ENCODE results near the gene PFKFB4. TPM values are rescaled to one million over a fixed set of nuclear protein-coding genes. Genes with fewer than 3 reads are reported as not detected.
"Not testable (repeated sequence)": the region's sequence is repeated elsewhere in the genome, so short reads cannot be mapped to it uniquely, and the experiment has no call there.

The PFKFB4 gene
- total RNA-seq, 1 donor from 2014 or later = 1.1 TPM

- ATAC-seq (ENCODE audit: poor library complexity) (no peak), DNase-seq (peak; percentile 39)
- intact Hi-C loops (cut with DNase I) = loop anchor here (5.0 kb wide), 2 partner anchors 144 to 274 kb away; no protein-coding TSS in a partner anchor
Measured at GRCh38 chr3:48546203-48546829, 10.3 kb downstream of the PFKFB4 start.

GRCh38 chr3:48544141-48544540 is 12.5 kb downstream of the PFKFB4 start:
- intact Hi-C loops (cut with DNase I) = no loop called here
- DNase-seq = peak; percentile 22
- no peak for ATAC-seq (ENCODE audit: poor library complexity)

GRCh38 chr3:48543271-48543866 is 13.2 kb downstream of the PFKFB4 start:
- intact Hi-C loops (cut with DNase I) = no loop called here

GRCh38 chr3:48538451-48538850 is 18.2 kb downstream of the PFKFB4 start:
- peak; percentile 19 for DNase-seq
- no peak for ATAC-seq (ENCODE audit: poor library complexity)

More at GRCh38 chr3:48543271-48543866, 13.2 kb downstream of the PFKFB4 start:
- DNase-seq (peak; percentile 77), ATAC-seq (ENCODE audit: poor library complexity) (peak; percentile 93)

GRCh38 chr3:48536785-48537184 is 19.8 kb downstream of the PFKFB4 start:
- ATAC-seq (ENCODE audit: poor library complexity) = no peak
- intact Hi-C loops (cut with DNase I) = no loop called here
- peak; percentile 34 for DNase-seq

More at GRCh38 chr3:48538451-48538850, 18.2 kb downstream of the PFKFB4 start:
- intact Hi-C loops (cut with DNase I) = no loop called here

- DNase-seq (peak; percentile 30), ATAC-seq (ENCODE audit: poor library complexity) (no peak)
- intact Hi-C loops (cut with DNase I) = no loop called here
Measured at GRCh38 chr3:48536116-48536515, 20.5 kb downstream of the PFKFB4 start.

GRCh38 chr3:48535578-48535977 is 21.0 kb downstream of the PFKFB4 start:
- no peak for ATAC-seq (ENCODE audit: poor library complexity)
- intact Hi-C loops (cut with DNase I) = no loop called here
- DNase-seq = no peak

GRCh38 chr3:48532977-48533337 is 23.6 kb downstream of the PFKFB4 start:
- no peak for ATAC-seq (ENCODE audit: poor library complexity)
- DNase-seq = no peak
- intact Hi-C loops (cut with DNase I) = no loop called here

- DNase-seq = no peak
- ATAC-seq (ENCODE audit: poor library complexity) = no peak
- intact Hi-C loops (cut with DNase I) = no loop called here
Measured at GRCh38 chr3:48532271-48532976, 24.2 kb downstream of the PFKFB4 start.

GRCh38 chr3:48530701-48531100 is 25.9 kb downstream of the PFKFB4 start:
- intact Hi-C loops (cut with DNase I); ATAC-seq (ENCODE audit: poor library complexity): not testable (repeated sequence)
- peak; percentile 5 for DNase-seq

GRCh38 chr3:48528754-48529153 is 27.8 kb downstream of the PFKFB4 start:
- no peak for DNase-seq
- intact Hi-C loops (cut with DNase I) = no loop called here
- ATAC-seq (ENCODE audit: poor library complexity) = peak; percentile 52

- DNase-seq (peak; percentile 6), ATAC-seq (ENCODE audit: poor library complexity) (no peak)
- intact Hi-C loops (cut with DNase I) = no loop called here
Measured at GRCh38 chr3:48528048-48528447, 28.6 kb downstream of the PFKFB4 start.

GRCh38 chr3:48524970-48525369 is 31.6 kb downstream of the PFKFB4 start:
- ATAC-seq (ENCODE audit: poor library complexity) = no peak
- no peak for DNase-seq
- intact Hi-C loops (cut with DNase I) = no loop called here

- intact Hi-C loops (cut with DNase I) = no loop called here
- DNase-seq = no peak
- ATAC-seq (ENCODE audit: poor library complexity) = no peak
Measured at GRCh38 chr3:48521635-48522034, 35.0 kb downstream of the PFKFB4 start.

GRCh38 chr3:48519277-48519643 is 37.3 kb downstream of the PFKFB4 start:
- intact Hi-C loops (cut with DNase I) = no loop called here
- DNase-seq (no peak), ATAC-seq (ENCODE audit: poor library complexity) (no peak)

- ATAC-seq (ENCODE audit: poor library complexity) (no peak), DNase-seq (no peak)
- intact Hi-C loops (cut with DNase I) = no loop called here
Measured at GRCh38 chr3:48518638-48519276, 37.8 kb downstream of the PFKFB4 start.

- no peak for ATAC-seq (ENCODE audit: poor library complexity)
- intact Hi-C loops (cut with DNase I) = no loop called here
- no peak for DNase-seq
Measured at GRCh38 chr3:48518069-48518468, 38.5 kb downstream of the PFKFB4 start.

GRCh38 chr3:48516571-48516970 is 40.0 kb downstream of the PFKFB4 start:
- no peak for ATAC-seq (ENCODE audit: poor library complexity)
- no peak for DNase-seq
- intact Hi-C loops (cut with DNase I) = no loop called here

GRCh38 chr3:48514431-48515227 is 42.0 kb downstream of the PFKFB4 start:
- no peak for DNase-seq
- intact Hi-C loops (cut with DNase I) = no loop called here

More at GRCh38 chr3:48514431-48515227, 42.0 kb downstream of the PFKFB4 start:
- no peak for ATAC-seq (ENCODE audit: poor library complexity)

Measured in Right ventricle myocardium superior (tissue), 1 donor.